AG09319 (cell line): ENCODE results near the gene VAPA.

Experiments used
- DNase-seq: peaks from one replicate; pipeline ENCODE4 v3.0.0-alpha.2; 2010; ENCODE audit warnings: low read depth; ENCODE audit errors: extremely low read depth
- TF ChIP-seq, protein P1 (sequence below): IDR thresholded peaks from 2 replicates; pipeline ENCODE4 v1.5.1; 2011; ENCODE audit warnings: low read depth, mild to moderate bottlenecking, inconsistent platforms, low read length, moderate library complexity

Gene VAPA

DNA sequence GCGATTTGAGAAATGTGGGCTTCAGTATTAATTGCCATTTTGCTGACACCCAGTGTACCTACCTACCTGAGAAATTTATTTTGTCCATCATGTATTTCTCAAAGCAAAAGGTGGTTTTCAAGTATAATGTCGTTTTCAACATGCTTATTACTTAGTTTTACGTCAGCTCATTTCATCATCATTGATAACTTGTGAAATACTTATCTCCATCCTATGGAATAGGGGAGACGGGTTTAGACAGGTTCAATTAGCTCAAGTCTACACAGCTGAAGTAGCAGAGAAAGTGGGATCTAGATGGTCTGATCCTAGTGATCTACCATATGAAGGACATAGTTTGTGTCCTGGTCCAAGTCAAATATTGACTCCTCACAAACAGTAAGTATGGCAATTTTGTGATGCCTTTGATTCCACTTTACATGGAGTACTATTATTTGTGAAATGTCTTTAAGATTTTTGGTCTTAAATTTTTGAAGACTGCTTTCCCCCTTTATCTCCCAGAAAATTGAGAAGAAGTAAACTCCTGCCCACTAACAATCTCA, 45.1 kb downstream of the VAPA start:
- no peak for DNase-seq
- TF ChIP-seq, protein P1, sequence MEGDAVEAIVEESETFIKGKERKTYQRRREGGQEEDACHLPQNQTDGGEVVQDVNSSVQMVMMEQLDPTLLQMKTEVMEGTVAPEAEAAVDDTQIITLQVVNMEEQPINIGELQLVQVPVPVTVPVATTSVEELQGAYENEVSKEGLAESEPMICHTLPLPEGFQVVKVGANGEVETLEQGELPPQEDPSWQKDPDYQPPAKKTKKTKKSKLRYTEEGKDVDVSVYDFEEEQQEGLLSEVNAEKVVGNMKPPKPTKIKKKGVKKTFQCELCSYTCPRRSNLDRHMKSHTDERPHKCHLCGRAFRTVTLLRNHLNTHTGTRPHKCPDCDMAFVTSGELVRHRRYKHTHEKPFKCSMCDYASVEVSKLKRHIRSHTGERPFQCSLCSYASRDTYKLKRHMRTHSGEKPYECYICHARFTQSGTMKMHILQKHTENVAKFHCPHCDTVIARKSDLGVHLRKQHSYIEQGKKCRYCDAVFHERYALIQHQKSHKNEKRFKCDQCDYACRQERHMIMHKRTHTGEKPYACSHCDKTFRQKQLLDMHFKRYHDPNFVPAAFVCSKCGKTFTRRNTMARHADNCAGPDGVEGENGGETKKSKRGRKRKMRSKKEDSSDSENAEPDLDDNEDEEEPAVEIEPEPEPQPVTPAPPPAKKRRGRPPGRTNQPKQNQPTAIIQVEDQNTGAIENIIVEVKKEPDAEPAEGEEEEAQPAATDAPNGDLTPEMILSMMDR = no peak

DNA sequence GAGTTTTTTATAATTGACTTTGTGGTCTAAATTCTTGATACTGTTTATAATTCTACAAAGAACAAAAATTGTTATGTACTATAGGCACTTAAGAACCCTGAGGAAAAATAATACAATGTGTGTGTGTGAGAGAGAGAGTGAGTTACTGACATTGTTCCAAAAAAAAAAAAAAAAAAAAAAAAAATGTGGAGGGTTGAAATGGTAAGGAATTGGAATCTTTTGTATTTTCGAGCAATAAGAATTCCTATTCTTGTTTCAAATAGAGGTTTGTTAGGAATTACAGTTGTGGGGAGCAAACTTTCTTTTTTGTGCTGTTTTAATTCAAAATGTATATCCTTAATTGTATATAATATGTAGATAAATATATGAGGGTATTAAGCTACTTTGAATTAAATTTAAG, 45.7 kb downstream of the VAPA start:
- TF ChIP-seq, protein P1 = no peak
- DNase-seq = no peak

DNA sequence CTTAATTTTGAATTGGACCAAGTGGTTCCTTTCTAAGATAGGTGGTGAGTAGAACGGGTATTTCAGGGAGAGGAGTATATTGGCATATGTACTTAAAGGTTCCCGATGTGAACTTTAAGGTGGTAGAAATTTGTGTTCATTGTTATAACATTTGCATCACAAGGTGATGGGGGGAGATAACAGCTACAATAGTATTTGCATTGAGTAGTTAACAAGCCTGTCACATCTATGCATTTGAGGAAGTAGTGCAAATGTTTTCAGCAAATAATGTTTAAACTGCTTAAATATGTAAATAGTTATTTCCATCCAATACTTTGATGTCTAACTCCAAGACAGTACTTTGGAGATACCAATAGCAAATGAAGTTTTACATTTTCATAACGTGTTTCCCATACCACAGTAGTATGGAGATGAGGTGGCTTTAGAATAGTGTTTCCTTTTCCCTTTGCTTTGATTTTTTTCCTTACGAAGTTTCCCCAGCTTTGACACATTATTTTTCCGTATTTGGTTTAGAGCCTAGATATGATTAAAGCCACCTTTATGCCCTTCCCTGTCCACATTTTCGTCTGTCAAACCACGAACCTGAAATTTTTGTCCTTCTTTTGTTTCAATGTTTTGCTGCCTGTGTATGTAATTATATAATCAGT, 46.6 kb downstream of the VAPA start:
- TF ChIP-seq, protein P1 = no peak
- DNase-seq = no peak

DNA sequence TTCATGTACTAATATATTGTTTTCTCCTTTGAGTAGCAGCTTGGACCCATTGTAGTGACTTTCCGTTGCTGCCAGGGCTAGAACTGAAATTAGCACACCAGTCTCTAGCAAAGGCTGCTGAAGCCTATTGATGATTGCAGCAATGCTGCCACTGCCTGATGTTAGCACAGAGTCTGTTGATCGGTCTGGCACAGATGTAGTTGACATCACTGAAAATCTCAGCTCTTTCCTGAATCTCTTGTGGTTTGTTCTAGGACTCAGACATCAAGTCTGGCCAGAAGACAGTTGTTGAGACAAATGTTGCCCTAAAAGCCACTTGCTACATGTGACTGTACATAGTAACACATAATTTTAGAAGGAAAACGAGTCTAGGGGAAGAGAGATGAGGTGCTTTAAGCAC, 47.2 kb downstream of the VAPA start:
- no peak for DNase-seq
- TF ChIP-seq, protein P1 = no peak

DNA sequence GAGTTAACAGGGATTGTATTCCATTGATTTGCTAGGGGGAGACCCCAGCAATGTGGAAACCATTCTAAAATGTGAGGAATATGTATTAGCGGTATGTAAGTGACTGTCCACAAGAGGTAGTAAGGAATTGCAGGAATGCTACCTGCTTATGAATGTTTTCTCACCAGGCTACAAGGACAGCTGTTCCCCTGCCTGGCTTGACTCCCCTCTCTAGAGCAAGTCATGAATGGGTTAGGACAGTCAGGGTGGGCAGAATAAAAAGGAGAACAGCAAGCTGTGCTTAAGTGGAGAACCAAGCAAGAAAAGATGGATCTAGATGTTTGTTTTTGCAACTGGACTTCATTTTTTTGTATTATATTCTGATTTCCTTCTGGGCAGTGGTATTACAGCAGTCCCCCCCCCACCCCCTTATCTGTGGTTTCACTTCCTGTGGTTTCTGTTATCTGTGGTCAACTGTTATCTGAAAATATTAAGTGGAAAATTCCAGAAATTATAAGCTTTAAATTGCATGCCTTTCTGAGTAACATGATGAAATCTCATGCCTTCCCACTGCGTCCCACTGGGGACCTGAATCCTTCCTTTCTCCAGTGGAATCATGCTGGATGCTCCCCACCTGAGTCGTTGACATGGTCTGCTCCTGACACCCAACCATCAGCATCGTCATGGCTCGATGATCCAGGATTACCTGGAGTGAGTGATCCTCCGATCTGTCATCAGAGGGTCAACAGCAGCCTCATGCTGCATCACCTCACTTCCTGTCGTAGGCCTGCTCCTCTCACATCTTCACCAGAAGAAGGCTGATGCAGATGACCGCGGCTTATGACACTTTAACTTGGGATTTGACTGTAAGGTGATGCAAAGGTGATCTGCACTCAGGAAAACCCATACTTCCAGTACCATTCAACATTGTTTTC, 52.2 kb downstream of the VAPA start:
- DNase-seq = no peak
- TF ChIP-seq, protein P1 = no peak

DNA sequence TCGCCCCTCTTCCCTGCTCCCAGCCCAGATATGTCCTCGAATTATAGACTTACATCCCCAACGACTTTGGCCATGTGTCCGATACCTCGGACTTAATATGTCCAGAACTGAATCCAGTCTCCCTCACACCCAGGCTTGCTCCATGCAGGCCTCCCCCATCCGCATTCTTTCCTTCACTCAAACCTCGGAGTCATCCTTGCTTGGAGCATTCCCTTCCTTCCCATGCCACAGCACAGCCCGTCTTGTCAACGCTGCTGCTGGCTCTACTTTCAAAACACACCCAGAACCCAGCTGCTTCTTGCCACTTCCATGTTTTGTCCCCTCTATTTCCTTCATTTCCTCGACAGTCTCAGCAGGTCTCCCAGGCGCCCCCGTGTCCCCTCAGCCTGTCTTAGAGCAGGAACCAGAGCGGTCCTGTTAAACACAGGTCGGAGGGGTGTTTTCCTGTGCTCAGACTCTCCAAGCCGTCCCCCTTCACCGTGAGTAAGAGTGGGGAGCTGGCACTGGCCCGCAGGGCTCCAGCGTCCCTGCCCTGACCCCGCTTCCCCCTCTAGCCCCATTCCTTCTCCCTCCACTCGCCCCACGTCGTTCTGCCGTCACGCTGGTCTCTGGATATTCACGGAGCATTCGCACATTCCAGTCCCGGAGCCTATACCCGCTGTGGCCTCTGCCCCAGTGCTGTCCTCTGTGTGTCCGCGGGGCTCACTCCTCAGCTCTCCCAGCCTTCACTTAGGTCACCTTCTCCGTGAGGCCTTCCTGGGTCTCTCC, 54.4 kb downstream of the VAPA start:
- DNase-seq = no peak
- TF ChIP-seq, protein P1 = no peak
